K562 (cell line): ENCODE results near the gene NDRG4. TPM values are rescaled to one million over a fixed set of nuclear protein-coding genes. Genes with fewer than 3 reads are reported as not detected.
A peak's percentile ranks its signal among the peaks of the same experiment; 100 is the strongest.

ENCODE experiments used
- CREBBP ChIP-seq: IDR thresholded peaks from one replicate; pipeline ENCODE4 v1.6.1; 2012; ENCODE audit warnings: low read depth, mild to moderate bottlenecking, control low read depth, inconsistent platforms, low read length
- HNRNPUL1 ChIP-seq: fragments of 200-400 bp; formaldehyde crosslinking; IDR thresholded peaks from 2 replicates; pipeline ENCODE4 v1.6.1; 2017; ENCODE audit warnings: low read length
- RBM25 ChIP-seq: fragments of 200-400 bp; formaldehyde crosslinking; IDR thresholded peaks from 2 replicates; pipeline ENCODE4 v1.6.1; 2018; ENCODE audit warnings: low read length, low read depth, moderate library complexity; ENCODE audit not compliant: severe bottlenecking
- RFX1 ChIP-seq: fragments of 450-650 bp; IDR thresholded peaks from 2 replicates; pipeline ENCODE4 v1.6.1; 2016; ENCODE audit warnings: mild to moderate bottlenecking, moderate library complexity
- polyA plus RNA-seq, 8 experiments: library from polyadenylated mRNA; depleted of rRNA in 4 of 8; stranded (reverse) in 5 of 8; unstranded in 3 of 8; fragments of >200 nt; fragmentation: Nextera tagmentation in 2 of 8; fragmentation: Illumina TruSeq in 1 of 8; extraction: Ambion mirVana in 2 of 8; extraction: Trizol in 1 of 8; gene quantifications; 2 replicates each; pipeline versions ENCODE4 v1.2.1 to v1.2.3, GENCODE V29; 2011 to 2014; ENCODE audit warnings: inconsistent platforms in 1 of 8, missing spikeins in 1 of 8
- total RNA-seq, 7 experiments: library from RNA; depleted of rRNA in 6 of 7; stranded (reverse); fragments of >200 nt in 6 of 7; fragmentation: Illumina TruSeq in 2 of 7; extraction: Trizol in 2 of 7; gene quantifications; 2 replicates each; pipeline versions ENCODE4 v1.2.1 to v1.2.3, GENCODE V29; 2011 to 2021; ENCODE audit warnings: low replicate concordance in 1 of 7
- TF ChIP-seq, protein P1 (sequence below), 2 experiments: fragments of 450-650 bp; IDR thresholded peaks; 2 replicates each; pipeline ENCODE4 v1.6.1; 2016; ENCODE audit warnings: mild to moderate bottlenecking in 2 of 2, borderline replicate concordance in 1 of 2, low read depth in 1 of 2, moderate library complexity in 1 of 2
- TF ChIP-seq, protein P2 (sequence below): IDR thresholded peaks from 2 replicates; pipeline ENCODE4 v1.6.1; 2012; ENCODE audit warnings: low read depth, low read length, improper control_type of control experiment, borderline replicate concordance
- TF ChIP-seq, protein P3 (sequence below): IDR thresholded peaks from 2 replicates; pipeline ENCODE4 v1.6.1; 2011; ENCODE audit warnings: borderline replicate concordance, low read depth, mild to moderate bottlenecking, moderate library complexity, low read length; ENCODE audit not compliant: insufficient read depth, poor library complexity, severe bottlenecking
- TF ChIP-seq, protein P4 (sequence below): sonication (generic); formaldehyde crosslinking; IDR thresholded peaks from 2 replicates; pipeline ENCODE4 v1.8.0; 2022; ENCODE audit warnings: mild to moderate bottlenecking, missing genetic modification reagents

Gene NDRG4
- total and polyA plus RNA-seq, 9 of the 15 experiments (the other 6 are each of a cell fraction or from before 2014, with no cell fraction given): 0.06 to 0.95 (median 0.28) TPM

DNA sequence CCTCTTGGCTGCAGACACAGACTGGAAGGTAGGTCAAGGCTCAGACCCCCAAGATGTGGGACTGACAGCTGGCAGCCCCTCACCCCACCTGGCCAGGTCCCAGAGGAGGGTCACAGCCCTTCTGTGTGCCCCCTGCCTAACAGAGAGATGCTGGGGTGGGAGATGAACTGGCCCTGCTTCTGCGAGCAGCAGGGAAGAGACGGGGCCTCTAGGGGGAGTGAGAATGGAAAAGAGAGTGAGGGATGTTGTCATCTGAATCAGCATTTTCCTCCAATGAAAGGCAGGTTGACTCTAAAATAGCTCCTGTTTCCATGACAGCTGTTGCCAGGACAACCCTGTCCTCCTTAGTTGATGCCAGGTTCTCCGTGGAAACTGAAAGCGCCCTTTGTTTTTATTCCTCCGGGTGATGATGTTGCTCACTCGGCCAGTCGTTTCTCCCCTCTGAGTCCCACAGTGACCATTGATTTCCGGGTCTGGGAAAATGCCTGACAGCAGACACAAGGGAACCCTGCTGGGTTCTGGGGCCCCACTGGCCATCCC lies 4.9 kb upstream of the NDRG4 start (continued):
- TF ChIP-seq, protein P1, sequence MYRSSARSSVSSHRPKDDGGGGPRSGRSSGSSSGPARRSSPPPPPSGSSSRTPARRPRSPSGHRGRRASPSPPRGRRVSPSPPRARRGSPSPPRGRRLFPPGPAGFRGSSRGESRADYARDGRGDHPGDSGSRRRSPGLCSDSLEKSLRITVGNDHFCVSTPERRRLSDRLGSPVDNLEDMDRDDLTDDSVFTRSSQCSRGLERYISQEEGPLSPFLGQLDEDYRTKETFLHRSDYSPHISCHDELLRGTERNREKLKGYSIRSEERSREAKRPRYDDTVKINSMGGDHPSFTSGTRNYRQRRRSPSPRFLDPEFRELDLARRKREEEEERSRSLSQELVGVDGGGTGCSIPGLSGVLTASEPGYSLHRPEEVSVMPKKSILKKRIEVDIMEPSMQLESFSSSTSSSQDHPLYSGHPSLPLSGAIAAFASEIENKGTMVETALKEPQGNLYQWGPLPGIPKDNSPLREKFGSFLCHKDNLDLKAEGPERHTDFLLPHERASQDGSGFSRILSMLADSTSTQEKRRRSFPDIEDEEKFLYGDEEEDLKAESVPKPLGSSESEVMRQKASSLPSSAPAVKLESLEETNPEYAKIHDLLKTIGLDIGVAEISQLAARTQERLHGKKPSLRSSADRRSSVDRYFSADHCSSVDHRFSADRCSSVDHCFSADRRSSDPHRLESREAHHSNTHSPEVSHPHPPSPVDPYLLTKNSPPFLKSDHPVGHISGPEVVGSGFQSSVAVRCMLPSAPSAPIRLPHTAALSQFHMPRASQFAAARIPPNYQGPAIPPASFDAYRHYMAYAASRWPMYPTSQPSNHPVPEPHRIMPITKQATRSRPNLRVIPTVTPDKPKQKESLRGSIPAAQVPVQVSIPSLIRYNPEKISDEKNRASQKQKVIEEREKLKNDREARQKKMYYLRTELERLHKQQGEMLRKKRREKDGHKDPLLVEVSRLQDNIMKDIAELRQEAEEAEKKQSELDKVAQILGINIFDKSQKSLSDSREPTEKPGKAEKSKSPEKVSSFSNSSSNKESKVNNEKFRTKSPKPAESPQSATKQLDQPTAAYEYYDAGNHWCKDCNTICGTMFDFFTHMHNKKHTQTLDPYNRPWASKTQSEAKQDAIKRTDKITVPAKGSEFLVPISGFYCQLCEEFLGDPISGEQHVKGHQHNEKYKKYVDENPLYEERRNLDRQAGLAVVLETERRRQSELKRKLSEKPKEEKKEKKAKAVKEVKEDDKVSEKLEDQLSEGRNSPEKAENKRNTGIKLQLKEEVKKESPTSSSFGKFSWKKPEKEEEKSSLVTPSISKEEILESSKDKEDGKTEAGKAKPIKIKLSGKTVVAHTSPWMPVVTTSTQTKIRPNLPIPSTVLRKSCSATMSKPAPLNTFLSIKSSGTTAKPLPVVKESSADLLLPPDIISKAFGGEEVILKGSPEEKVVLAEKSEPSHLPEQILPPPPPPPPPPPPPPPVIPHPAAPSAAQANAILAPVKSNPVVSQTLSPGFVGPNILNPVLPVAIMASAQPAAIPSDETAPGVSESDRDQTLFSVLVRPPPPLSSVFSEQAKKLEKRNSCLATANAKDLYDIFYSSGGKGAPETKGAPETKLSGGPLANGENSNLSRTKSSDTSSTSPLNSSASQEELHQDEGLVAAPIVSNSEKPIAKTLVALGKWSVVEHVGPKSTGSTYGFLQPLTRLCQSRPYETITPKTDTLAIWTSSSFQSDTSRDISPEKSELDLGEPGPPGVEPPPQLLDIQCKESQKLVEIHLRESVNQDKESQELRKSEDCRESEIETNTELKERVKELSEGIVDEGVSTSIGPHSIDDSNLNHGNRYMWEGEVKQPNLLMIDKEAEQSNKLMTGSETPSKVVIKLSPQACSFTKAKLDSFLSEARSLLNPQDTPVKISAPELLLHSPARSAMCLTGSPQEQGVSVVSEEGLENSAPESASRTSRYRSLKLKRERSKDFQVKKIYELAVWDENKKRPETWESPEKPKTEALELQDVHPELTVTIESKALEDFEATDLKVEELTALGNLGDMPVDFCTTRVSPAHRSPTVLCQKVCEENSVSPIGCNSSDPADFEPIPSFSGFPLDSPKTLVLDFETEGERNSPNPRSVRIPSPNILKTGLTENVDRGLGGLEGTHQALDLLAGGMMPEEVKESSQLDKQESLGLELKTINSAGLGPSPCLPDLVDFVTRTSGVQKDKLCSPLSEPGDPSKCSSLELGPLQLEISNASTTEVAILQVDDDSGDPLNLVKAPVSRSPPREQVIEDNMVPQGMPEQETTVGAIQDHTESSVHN (IDR thresholded peaks at IDR 0.05; ENCODE audit: borderline replicate concordance in 1 of 2, low read depth in 1 of 2): no peak
- TF ChIP-seq RFX1: peak; percentile 99
- TF ChIP-seq CREBBP: peak; percentile 83
- no peak for TF ChIP-seq HNRNPUL1
- TF ChIP-seq, protein P2, sequence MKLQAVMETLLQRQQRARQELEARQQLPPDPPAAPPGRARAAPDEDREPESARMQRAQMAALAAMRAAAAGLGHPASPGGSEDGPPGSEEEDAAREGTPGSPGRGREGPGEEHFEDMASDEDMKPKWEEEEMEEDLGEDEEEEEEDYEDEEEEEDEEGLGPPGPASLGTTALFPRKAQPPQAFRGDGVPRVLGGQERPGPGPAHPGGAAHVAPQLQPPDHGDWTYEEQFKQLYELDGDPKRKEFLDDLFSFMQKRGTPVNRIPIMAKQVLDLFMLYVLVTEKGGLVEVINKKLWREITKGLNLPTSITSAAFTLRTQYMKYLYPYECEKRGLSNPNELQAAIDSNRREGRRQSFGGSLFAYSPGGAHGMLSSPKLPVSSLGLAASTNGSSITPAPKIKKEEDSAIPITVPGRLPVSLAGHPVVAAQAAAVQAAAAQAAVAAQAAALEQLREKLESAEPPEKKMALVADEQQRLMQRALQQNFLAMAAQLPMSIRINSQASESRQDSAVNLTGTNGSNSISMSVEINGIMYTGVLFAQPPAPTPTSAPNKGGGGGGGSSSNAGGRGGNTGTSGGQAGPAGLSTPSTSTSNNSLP: 0 out of 2 replicates have a peak, but pooled peaks have one; percentile 66
- TF ChIP-seq, protein P3, sequence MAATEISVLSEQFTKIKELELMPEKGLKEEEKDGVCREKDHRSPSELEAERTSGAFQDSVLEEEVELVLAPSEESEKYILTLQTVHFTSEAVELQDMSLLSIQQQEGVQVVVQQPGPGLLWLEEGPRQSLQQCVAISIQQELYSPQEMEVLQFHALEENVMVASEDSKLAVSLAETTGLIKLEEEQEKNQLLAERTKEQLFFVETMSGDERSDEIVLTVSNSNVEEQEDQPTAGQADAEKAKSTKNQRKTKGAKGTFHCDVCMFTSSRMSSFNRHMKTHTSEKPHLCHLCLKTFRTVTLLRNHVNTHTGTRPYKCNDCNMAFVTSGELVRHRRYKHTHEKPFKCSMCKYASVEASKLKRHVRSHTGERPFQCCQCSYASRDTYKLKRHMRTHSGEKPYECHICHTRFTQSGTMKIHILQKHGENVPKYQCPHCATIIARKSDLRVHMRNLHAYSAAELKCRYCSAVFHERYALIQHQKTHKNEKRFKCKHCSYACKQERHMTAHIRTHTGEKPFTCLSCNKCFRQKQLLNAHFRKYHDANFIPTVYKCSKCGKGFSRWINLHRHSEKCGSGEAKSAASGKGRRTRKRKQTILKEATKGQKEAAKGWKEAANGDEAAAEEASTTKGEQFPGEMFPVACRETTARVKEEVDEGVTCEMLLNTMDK: peak; percentile 71
- TF ChIP-seq, protein P4, sequence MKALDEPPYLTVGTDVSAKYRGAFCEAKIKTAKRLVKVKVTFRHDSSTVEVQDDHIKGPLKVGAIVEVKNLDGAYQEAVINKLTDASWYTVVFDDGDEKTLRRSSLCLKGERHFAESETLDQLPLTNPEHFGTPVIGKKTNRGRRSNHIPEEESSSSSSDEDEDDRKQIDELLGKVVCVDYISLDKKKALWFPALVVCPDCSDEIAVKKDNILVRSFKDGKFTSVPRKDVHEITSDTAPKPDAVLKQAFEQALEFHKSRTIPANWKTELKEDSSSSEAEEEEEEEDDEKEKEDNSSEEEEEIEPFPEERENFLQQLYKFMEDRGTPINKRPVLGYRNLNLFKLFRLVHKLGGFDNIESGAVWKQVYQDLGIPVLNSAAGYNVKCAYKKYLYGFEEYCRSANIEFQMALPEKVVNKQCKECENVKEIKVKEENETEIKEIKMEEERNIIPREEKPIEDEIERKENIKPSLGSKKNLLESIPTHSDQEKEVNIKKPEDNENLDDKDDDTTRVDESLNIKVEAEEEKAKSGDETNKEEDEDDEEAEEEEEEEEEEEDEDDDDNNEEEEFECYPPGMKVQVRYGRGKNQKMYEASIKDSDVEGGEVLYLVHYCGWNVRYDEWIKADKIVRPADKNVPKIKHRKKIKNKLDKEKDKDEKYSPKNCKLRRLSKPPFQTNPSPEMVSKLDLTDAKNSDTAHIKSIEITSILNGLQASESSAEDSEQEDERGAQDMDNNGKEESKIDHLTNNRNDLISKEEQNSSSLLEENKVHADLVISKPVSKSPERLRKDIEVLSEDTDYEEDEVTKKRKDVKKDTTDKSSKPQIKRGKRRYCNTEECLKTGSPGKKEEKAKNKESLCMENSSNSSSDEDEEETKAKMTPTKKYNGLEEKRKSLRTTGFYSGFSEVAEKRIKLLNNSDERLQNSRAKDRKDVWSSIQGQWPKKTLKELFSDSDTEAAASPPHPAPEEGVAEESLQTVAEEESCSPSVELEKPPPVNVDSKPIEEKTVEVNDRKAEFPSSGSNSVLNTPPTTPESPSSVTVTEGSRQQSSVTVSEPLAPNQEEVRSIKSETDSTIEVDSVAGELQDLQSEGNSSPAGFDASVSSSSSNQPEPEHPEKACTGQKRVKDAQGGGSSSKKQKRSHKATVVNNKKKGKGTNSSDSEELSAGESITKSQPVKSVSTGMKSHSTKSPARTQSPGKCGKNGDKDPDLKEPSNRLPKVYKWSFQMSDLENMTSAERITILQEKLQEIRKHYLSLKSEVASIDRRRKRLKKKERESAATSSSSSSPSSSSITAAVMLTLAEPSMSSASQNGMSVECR: no peak
- TF ChIP-seq RBM25: peak; percentile 11
